HepG2 (cell line): ENCODE measurements around the gene HOXA7. TPM values are rescaled to one million over a fixed set of nuclear protein-coding genes. Genes with fewer than 3 reads are reported as not detected.

Experiments used
- BRD4 ChIP-seq: sonication (generic); formaldehyde crosslinking; IDR thresholded peaks from 2 replicates; pipeline ENCODE4 v1.4.0; 2020; ENCODE audit warnings: missing genetic modification reagents
- CBFB ChIP-seq: sonication (generic); formaldehyde crosslinking; IDR thresholded peaks from 2 replicates; pipeline ENCODE4 v1.4.0; 2020; ENCODE audit warnings: missing genetic modification reagents
- FOXO1 ChIP-seq: sonication (generic); formaldehyde crosslinking; IDR thresholded peaks from 2 replicates; pipeline ENCODE4 v1.4.0; 2020; ENCODE audit warnings: missing genetic modification reagents
- GATAD1 ChIP-seq: IDR thresholded peaks from 2 replicates; pipeline ENCODE4 v1.6.1; 2016; ENCODE audit warnings: missing genetic modification reagents, missing compliant biosample characterization
- HNF4A ChIP-seq: sonication (generic); formaldehyde crosslinking; IDR thresholded peaks from 2 replicates; pipeline ENCODE4 v1.4.0; 2020; ENCODE audit warnings: missing genetic modification reagents
- HOXA3 ChIP-seq: sonication (generic); formaldehyde crosslinking; IDR thresholded peaks from 2 replicates; pipeline ENCODE4 v1.5.0; 2020; ENCODE audit warnings: missing genetic modification reagents
- JARID2 ChIP-seq: sonication (generic); formaldehyde crosslinking; IDR thresholded peaks from 2 replicates; pipeline ENCODE4 v1.8.1; 2023; ENCODE audit warnings: missing genetic modification reagents, inconsistent platforms; ENCODE audit not compliant: insufficient replicate concordance
- KAT7 ChIP-seq: IDR thresholded peaks from 2 replicates; pipeline ENCODE4 v1.6.1; 2018; ENCODE audit warnings: borderline replicate concordance, missing compliant biosample characterization
- KDM1A ChIP-seq: IDR thresholded peaks from 2 replicates; pipeline ENCODE4 v1.6.1; 2016; ENCODE audit warnings: missing compliant biosample characterization
- MTF2 ChIP-seq: sonication (generic); formaldehyde crosslinking; IDR thresholded peaks from 2 replicates; pipeline ENCODE4 v1.5.0; 2020; ENCODE audit warnings: missing genetic modification reagents, borderline replicate concordance
- NCOA2 ChIP-seq: sonication (generic); formaldehyde crosslinking; IDR thresholded peaks from 2 replicates; pipeline ENCODE4 v1.8.0; 2022; ENCODE audit warnings: inconsistent platforms
- NFYB ChIP-seq: sonication (generic); formaldehyde crosslinking; IDR thresholded peaks from 2 replicates; pipeline ENCODE4 v1.4.0; 2020; ENCODE audit warnings: missing genetic modification reagents
- RCOR2 ChIP-seq: IDR thresholded peaks from 2 replicates; pipeline ENCODE4 v1.6.1; 2016; ENCODE audit warnings: missing biosample characterization, missing genetic modification reagents
- RXRB ChIP-seq: IDR thresholded peaks from 2 replicates; pipeline ENCODE4 v1.6.1; 2016; ENCODE audit warnings: borderline replicate concordance, missing genetic modification reagents, missing compliant biosample characterization
- SMAD1 ChIP-seq: sonication (generic); formaldehyde crosslinking; IDR thresholded peaks from 2 replicates; pipeline ENCODE4 v1.4.0; 2020; ENCODE audit warnings: missing genetic modification reagents, low read depth, mild to moderate bottlenecking, borderline replicate concordance
- ZBTB7B ChIP-seq: sonication (generic); formaldehyde crosslinking; IDR thresholded peaks from 2 replicates; pipeline ENCODE4 v1.4.0; 2020; ENCODE audit warnings: missing genetic modification reagents
- ZNF30 ChIP-seq: sonication (generic); formaldehyde crosslinking; IDR thresholded peaks from 2 replicates; pipeline ENCODE4 v1.5.0; 2020; ENCODE audit warnings: mild to moderate bottlenecking, missing genetic modification reagents
- ZNF446 ChIP-seq: sonication (generic); formaldehyde crosslinking; IDR thresholded peaks from 2 replicates; pipeline ENCODE4 v1.5.0; 2020; ENCODE audit warnings: mild to moderate bottlenecking, missing genetic modification reagents
- ZNF703 ChIP-seq: sonication (generic); formaldehyde crosslinking; IDR thresholded peaks from 2 replicates; pipeline ENCODE4 v1.5.1; 2020; ENCODE audit warnings: missing genetic modification reagents, mild to moderate bottlenecking, moderate library complexity, borderline replicate concordance
- ZNF776 ChIP-seq: sonication (generic); formaldehyde crosslinking; IDR thresholded peaks from 2 replicates; pipeline ENCODE4 v1.4.0; 2020; ENCODE audit warnings: mild to moderate bottlenecking, missing genetic modification reagents
- polyA plus RNA-seq, 8 experiments: library from polyadenylated mRNA; depleted of rRNA in 3 of 8; stranded (reverse) in 7 of 8; unstranded in 1 of 8; fragments of >200 nt; fragmentation: Illumina TruSeq in 4 of 8; extraction: Trizol in 4 of 8; gene quantifications; 2 replicates each; pipeline versions ENCODE4 v1.2.1 to v1.2.3, GENCODE V29; 2011 to 2016; ENCODE audit warnings: low read depth in 4 of 8, missing spikeins in 1 of 8, mixed read lengths in 1 of 8; ENCODE audit not compliant: insufficient read depth in 1 of 8
- total RNA-seq, 5 experiments: library from RNA; depleted of rRNA; stranded (reverse); fragments of >200 nt; fragmentation: Illumina TruSeq; extraction: Trizol; gene quantifications; 2 replicates each; pipeline ENCODE4 v1.2.3, GENCODE V29; 2016; ENCODE audit warnings: low read depth in 1 of 5
- TF ChIP-seq, protein P1 (sequence below): sonication (generic); formaldehyde crosslinking; IDR thresholded peaks from 2 replicates; pipeline ENCODE4 v1.4.0; 2020; ENCODE audit warnings: low read depth, missing genetic modification reagents
- TF ChIP-seq, protein P2 (sequence below): sonication (generic); formaldehyde crosslinking; IDR thresholded peaks from 2 replicates; pipeline ENCODE4 v1.8.0; 2022; ENCODE audit warnings: missing genetic modification reagents, mild to moderate bottlenecking, inconsistent platforms, borderline replicate concordance
- TF ChIP-seq, protein P3 (sequence below): sonication (generic); formaldehyde crosslinking; IDR thresholded peaks from 2 replicates; pipeline ENCODE4 v1.5.0; 2020; ENCODE audit warnings: mild to moderate bottlenecking, missing genetic modification reagents, borderline replicate concordance
- TF ChIP-seq, protein P4 (sequence below): IDR thresholded peaks from 2 replicates; pipeline ENCODE4 v1.6.1; 2018; ENCODE audit warnings: missing genetic modification reagents, mild to moderate bottlenecking, missing compliant biosample characterization

Gene HOXA7
- total and polyA plus RNA-seq, 2 of the 13 experiments (the other 11 are each of a cell fraction or from before 2014, with no cell fraction given): 0.05 TPM; not detected in 1

DNA sequence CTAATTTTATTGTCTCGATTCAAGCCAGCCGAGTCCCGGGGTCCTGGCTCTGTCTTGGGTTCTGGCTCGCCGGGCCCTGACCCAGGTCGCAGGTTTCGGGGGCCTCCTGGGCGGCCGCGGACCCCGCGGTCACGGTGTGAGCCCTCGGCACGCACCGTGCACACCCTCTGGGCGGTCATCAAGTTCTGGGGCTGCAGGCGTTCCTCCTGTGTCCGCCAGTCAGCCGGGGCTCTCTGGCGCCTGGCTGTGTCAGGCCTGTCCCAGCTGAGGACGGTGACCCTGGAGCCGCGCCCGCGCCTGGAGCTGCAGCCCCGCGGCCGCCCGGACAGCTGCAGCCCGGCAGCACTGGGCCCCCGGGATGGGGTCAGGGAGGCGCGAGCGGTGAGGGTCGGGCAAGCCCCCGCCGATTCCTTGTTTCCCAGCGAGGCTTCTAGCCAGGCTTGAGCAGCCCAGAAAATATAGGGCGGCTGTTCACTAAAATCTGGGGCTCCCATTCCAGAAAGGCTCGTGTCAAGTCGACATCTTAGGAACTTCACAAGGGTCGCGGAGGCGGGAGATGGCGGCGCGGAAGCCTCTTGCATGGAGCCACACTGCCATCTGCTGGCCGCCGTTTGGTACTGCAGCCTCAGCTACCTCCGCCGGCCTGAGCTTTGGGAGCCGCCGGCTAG lies 4.2 kb upstream of the HOXA7 start (continued):
- TF ChIP-seq, protein P1, sequence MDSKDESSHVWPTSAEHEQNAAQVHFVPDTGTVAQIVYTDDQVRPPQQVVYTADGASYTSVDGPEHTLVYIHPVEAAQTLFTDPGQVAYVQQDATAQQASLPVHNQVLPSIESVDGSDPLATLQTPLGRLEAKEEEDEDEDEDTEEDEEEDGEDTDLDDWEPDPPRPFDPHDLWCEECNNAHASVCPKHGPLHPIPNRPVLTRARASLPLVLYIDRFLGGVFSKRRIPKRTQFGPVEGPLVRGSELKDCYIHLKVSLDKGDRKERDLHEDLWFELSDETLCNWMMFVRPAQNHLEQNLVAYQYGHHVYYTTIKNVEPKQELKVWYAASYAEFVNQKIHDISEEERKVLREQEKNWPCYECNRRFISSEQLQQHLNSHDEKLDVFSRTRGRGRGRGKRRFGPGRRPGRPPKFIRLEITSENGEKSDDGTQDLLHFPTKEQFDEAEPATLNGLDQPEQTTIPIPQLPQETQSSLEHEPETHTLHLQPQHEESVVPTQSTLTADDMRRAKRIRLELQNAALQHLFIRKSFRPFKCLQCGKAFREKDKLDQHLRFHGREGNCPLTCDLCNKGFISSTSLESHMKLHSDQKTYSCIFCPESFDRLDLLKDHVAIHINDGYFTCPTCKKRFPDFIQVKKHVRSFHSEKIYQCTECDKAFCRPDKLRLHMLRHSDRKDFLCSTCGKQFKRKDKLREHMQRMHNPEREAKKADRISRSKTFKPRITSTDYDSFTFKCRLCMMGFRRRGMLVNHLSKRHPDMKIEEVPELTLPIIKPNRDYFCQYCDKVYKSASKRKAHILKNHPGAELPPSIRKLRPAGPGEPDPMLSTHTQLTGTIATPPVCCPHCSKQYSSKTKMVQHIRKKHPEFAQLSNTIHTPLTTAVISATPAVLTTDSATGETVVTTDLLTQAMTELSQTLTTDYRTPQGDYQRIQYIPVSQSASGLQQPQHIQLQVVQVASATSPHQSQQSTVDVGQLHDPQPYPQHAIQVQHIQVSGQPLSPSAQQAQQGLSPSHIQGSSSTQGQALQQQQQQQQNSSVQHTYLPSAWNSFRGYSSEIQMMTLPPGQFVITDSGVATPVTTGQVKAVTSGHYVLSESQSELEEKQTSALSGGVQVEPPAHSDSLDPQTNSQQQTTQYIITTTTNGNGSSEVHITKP (CRISPR knock-in tag): no peak
- no peak for TF ChIP-seq JARID2 (CRISPR knock-in tag)
- TF ChIP-seq ZNF776 (CRISPR knock-in tag): peak; percentile 88
- TF ChIP-seq HNF4A (CRISPR knock-in tag): no peak
- peak; percentile 46; the same call in 1 of the 2 replicates for TF ChIP-seq ZBTB7B (CRISPR knock-in tag)
- TF ChIP-seq CBFB: no peak; the same call in 1 of the 2 replicates
- no peak for TF ChIP-seq ZNF446
- TF ChIP-seq, protein P2, sequence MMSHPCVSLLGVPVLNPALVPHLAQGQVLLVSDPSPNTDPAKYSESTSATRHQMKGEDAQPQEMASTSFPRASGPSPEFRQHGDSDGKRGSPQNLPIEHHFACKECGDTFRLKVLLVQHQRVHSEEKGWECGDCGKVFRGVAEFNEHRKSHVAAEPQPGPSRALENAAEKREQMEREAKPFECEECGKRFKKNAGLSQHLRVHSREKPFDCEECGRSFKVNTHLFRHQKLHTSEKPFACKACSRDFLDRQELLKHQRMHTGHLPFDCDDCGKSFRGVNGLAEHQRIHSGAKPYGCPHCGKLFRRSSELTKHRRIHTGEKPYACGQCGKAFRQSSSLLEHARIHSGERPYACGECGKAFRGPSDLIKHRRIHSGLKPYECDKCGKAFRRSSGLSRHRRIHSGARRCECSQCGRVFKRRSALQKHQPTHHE (CRISPR knock-in tag): no peak
- no peak for TF ChIP-seq RCOR2 (CRISPR knock-in tag)
- no peak for TF ChIP-seq BRD4 (CRISPR knock-in tag)
- TF ChIP-seq KAT7 (CRISPR knock-in tag): peak; percentile 38; the same call in 1 of the 2 replicates
- TF ChIP-seq SMAD1 (CRISPR knock-in tag): no peak
- TF ChIP-seq, protein P3, sequence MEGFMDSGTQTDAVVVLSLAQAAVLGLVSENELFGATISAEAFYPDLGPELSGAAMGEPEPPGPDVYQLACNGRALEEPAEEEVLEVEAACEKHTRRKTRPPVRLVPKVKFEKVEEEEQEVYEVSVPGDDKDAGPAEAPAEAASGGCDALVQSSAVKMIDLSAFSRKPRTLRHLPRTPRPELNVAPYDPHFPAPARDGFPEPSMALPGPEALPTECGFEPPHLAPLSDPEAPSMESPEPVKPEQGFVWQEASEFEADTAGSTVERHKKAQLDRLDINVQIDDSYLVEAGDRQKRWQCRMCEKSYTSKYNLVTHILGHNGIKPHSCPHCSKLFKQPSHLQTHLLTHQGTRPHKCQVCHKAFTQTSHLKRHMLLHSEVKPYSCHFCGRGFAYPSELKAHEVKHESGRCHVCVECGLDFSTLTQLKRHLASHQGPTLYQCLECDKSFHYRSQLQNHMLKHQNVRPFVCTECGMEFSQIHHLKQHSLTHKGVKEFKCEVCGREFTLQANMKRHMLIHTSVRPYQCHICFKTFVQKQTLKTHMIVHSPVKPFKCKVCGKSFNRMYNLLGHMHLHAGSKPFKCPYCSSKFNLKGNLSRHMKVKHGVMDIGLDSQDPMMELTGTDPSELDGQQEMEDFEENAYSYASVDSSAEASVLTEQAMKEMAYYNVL (CRISPR knock-in tag): peak; percentile 58; the same call in 1 of the 2 replicates
- TF ChIP-seq, protein P4, sequence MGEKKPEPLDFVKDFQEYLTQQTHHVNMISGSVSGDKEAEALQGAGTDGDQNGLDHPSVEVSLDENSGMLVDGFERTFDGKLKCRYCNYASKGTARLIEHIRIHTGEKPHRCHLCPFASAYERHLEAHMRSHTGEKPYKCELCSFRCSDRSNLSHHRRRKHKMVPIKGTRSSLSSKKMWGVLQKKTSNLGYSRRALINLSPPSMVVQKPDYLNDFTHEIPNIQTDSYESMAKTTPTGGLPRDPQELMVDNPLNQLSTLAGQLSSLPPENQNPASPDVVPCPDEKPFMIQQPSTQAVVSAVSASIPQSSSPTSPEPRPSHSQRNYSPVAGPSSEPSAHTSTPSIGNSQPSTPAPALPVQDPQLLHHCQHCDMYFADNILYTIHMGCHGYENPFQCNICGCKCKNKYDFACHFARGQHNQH (CRISPR knock-in tag): no peak
- no peak for TF ChIP-seq ZNF30 (CRISPR knock-in tag)
- peak; percentile 83; the same call in 1 of the 2 replicates for TF ChIP-seq MTF2
- TF ChIP-seq HOXA3 (CRISPR knock-in tag): peak; percentile 47; the same call in 1 of the 2 replicates
- no peak for TF ChIP-seq GATAD1
- no peak; the same call in 1 of the 2 replicates for TF ChIP-seq NCOA2 (CRISPR knock-in tag)
- TF ChIP-seq ZNF703 (CRISPR knock-in tag): no peak
- no peak for TF ChIP-seq NFYB (CRISPR knock-in tag)
- TF ChIP-seq KDM1A: no peak
- TF ChIP-seq RXRB (CRISPR knock-in tag): no peak
- no peak for TF ChIP-seq FOXO1 (CRISPR knock-in tag)
